Activated naive CD8-positive, alpha-beta T cell (primary cell): ENCODE results near the gene TMEM97.

Experiments
- H3K27ac Mint-ChIP-seq: one replicate; pipeline ENCODE4 v1.8.0; 2021; ENCODE audit warnings: mixed read lengths
- H3K27me3 Mint-ChIP-seq: one replicate; pipeline ENCODE4 v1.8.0; 2021; ENCODE audit warnings: mixed read lengths
- H3K36me3 Mint-ChIP-seq: one replicate; pipeline ENCODE4 v1.8.0; 2021; ENCODE audit warnings: mixed read lengths
- H3K4me1 Mint-ChIP-seq: one replicate; pipeline ENCODE4 v1.8.0; 2021; ENCODE audit warnings: low read depth, mixed read lengths
- H3K4me3 Mint-ChIP-seq: one replicate; pipeline ENCODE4 v1.8.0; 2021; ENCODE audit warnings: mild to moderate bottlenecking, mixed read lengths
- H3K9me3 Mint-ChIP-seq: one replicate; pipeline ENCODE4 v1.8.0; 2021; ENCODE audit warnings: low read depth, mixed read lengths

Gene TMEM97

DNA sequence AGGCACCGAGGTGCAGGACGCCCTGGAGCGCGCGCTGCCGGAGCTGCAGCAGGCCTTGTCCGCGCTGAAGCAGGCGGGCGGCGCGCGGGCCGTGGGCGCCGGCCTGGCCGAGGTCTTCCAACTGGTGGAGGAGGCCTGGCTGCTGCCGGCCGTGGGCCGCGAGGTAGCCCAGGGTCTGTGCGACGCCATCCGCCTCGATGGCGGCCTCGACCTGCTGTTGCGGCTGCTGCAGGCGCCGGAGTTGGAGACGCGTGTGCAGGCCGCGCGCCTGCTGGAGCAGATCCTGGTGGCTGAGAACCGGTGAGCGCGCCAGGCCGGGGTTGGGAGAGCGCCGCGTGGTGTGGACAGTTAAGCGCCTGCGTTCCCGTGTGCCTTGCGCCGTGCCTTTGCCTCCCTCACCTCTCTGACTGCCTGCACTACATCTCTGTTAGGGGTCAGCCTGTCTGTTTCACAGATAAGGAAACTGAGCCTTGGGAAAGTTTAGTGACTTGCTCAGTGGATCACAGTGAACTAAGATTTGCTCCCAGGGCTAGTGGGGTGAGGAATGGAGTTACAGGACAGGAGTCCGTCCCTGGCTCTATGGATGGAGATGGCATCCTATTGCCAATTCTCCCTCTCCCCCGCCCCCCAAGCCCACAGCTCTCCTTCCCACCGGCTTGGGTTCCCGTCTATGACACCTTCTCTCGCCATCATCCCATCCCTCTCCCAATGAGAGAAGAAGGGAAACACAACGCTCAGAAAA, 53.4 kb downstream of the TMEM97 start:
- peaks cover 23% of the 10 kb centered on the region for H3K4me1 Mint-ChIP-seq
- H3K4me3 Mint-ChIP-seq = peak overlapping the region; percentile 88
- H3K27ac Mint-ChIP-seq = peak overlapping the region; percentile 64
- H3K9me3 Mint-ChIP-seq = no peaks in the 10 kb centered on the region
- peaks cover 7% of the 10 kb centered on the region for H3K36me3 Mint-ChIP-seq
- H3K27me3 Mint-ChIP-seq = no peaks in the 10 kb centered on the region

DNA sequence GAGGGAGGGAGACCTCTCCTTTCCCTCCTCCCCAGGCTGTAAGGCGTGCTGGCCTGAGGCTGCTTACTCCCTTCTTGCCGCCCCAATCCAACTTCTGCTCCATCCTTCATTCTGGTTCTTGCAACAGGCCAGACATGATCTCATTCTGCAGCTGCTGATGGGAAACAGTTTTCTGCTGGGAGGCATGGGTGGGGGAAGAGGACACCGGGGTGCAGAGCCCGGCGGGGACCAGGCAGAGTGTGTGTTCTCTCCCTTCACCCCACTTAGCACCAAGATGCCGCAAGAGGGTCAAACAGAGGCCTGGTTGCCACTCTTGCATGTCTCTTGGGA, 53.9 kb downstream of the TMEM97 start:
- Mint-ChIP-seq H3K27me3 (no peaks in the 10 kb centered on the region), H3K27ac (peak overlapping the region; percentile 64), H3K36me3 (peaks cover 7% of the 10 kb centered on the region), H3K4me3 (peak overlapping the region; percentile 88), H3K4me1 (peaks cover 23% of the 10 kb centered on the region), H3K9me3 (no peaks in the 10 kb centered on the region)
